ENCODE data around the gene SPAG16. TPM values are rescaled to one million over a fixed set of nuclear protein-coding genes. Genes with fewer than 3 reads are reported as not detected.

SPAG16 gene
- total and polyA plus RNA-seq, 8 donors: 11.1 to 47.4 (median 42.3) TPM

DNA sequence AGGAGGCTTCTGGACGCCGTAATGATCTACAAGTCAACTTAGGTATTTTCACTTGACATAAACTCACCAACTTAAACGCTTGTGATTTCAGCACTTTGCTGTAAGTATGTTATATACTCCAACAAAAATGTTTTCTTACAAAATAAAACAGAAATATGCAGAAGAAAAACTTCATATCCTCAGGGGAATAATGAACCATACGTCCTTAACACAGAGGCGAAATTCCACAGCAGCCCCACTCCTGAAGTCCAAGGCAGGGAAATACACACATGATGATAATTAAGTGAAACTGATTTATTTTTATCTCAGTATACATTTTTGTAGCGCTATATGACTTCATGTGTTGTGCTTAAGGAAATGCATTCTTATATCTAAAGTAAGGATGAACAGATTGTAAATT is 791.2 kb downstream of the SPAG16 start:
- no peak for ATAC-seq
- H3K27ac ChIP-seq: no peak overlapping the region
- intact Hi-C loops (cut with DNase I): no loop called here
- no peak overlapping the region for H3K4me3 ChIP-seq
- DNase-seq: no peak
- no peaks in the 10 kb centered on the region for H3K4me1 ChIP-seq
- no peaks in the 10 kb centered on the region for H3K9me3 ChIP-seq
- no peaks in the 10 kb centered on the region for H3K36me3 ChIP-seq
- no peaks in the 10 kb centered on the region for H3K27me3 ChIP-seq
- TF ChIP-seq, protein P1, sequence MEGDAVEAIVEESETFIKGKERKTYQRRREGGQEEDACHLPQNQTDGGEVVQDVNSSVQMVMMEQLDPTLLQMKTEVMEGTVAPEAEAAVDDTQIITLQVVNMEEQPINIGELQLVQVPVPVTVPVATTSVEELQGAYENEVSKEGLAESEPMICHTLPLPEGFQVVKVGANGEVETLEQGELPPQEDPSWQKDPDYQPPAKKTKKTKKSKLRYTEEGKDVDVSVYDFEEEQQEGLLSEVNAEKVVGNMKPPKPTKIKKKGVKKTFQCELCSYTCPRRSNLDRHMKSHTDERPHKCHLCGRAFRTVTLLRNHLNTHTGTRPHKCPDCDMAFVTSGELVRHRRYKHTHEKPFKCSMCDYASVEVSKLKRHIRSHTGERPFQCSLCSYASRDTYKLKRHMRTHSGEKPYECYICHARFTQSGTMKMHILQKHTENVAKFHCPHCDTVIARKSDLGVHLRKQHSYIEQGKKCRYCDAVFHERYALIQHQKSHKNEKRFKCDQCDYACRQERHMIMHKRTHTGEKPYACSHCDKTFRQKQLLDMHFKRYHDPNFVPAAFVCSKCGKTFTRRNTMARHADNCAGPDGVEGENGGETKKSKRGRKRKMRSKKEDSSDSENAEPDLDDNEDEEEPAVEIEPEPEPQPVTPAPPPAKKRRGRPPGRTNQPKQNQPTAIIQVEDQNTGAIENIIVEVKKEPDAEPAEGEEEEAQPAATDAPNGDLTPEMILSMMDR (IDR thresholded peaks at IDR 0.05): no peak

DNA sequence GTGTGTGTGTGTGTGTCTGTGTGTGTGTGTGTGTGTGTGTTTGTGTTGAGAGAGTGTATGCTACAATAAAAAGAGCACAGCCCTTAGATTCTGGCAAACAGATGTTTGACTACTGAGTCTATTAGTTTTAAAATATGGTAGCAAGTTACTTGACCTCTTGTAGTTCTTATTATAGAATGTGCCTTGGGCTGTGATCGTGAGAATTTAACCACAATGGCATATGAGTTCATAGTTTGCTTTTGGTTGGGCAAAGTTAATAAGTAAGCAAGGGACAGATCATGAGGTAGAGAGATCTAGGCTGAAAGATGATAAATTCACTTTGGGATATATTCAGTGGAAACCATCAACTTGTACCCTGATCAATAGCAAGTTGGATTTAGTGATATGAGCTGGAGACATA is 792.3 kb downstream of the SPAG16 start:
- Histone ChIP-seq H3K4me3 (no peak overlapping the region), H3K4me1 (no peaks in the 10 kb centered on the region), H3K27ac (no peak overlapping the region), H3K36me3 (no peaks in the 10 kb centered on the region), H3K27me3 (no peaks in the 10 kb centered on the region), H3K9me3 (no peaks in the 10 kb centered on the region)
- ATAC-seq: no peak
- intact Hi-C loops (cut with DNase I): no loop called here
- TF ChIP-seq, protein P1 (IDR thresholded peaks at IDR 0.05): no peak
- no peak for DNase-seq

DNA sequence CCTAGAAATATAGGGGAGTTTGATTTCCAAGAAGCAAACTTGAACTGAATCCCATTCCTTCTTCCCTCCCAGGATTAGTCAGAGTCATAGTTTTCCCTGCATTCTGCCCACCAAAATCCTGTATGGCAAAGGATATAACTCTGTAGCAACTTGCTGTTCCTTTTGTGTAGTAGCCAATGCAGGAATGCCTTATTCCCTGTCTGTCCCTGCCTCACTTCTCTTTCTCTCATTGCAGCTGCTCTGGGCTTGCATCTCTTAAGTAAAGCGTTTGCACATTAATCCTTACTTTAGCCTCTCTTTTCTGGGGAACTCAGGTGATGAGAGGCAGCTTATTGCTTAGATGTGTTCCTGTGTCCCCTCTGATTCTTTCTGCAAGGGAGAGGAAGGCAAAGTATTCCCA is 793.5 kb downstream of the SPAG16 start:
- no peaks in the 10 kb centered on the region for H3K9me3 ChIP-seq
- TF ChIP-seq, protein P1 (IDR thresholded peaks at IDR 0.05): no peak
- H3K4me3 ChIP-seq: no peak overlapping the region
- ATAC-seq: no peak
- no peaks in the 10 kb centered on the region for H3K36me3 ChIP-seq
- no peak overlapping the region for H3K27ac ChIP-seq
- H3K4me1 ChIP-seq: no peaks in the 10 kb centered on the region
- intact Hi-C loops (cut with DNase I): no loop called here
- H3K27me3 ChIP-seq: no peaks in the 10 kb centered on the region
- no peak for DNase-seq

DNA sequence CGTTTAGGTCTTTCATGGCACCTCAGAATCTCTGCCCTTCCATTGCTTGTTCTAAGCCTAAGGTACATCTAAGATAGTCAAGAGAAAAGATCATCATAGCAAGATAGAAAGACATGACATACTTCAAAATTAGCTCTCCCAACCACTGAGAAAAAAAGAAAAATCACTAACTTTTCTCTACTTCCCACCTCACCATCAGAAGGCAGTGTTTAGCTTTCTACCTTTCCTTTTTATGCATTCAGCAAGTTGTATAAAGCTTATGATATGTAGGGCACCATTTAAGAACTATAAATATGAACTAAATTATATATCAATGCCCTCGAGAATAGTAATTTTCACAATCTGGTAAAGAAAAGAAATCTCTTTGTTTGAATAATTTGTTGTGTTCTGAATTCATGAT is 794.8 kb downstream of the SPAG16 start:
- TF ChIP-seq, protein P1 (IDR thresholded peaks at IDR 0.05): no peak
- no peak overlapping the region for H3K4me3 ChIP-seq
- ATAC-seq: no peak

DNA sequence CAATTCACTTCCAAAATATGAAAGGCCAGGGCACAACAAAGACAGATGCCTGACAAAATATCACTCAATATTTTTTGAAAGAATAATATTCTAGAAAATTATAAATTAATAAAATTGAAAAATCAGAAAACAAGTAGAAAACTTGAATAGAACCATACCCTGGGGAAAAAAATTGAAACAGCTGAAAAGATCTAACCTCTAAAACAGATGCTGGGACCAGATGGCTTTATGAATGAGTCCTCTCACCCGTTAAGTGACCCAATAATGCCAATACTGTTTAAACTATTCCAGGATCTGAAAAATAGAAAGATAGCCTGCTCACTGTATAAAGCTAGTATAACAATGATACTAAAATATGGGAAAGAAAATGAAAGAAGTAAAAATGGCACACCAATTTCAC is 804.3 kb downstream of the SPAG16 start:
- Histone ChIP-seq H3K4me3 (no peak overlapping the region), H3K27me3 (no peaks in the 10 kb centered on the region), H3K36me3 (no peaks in the 10 kb centered on the region), H3K9me3 (no peaks in the 10 kb centered on the region), H3K27ac (no peak overlapping the region), H3K4me1 (no peaks in the 10 kb centered on the region)
- no peak for ATAC-seq
- intact Hi-C loops (cut with DNase I): no loop called here
- TF ChIP-seq, protein P1 (IDR thresholded peaks at IDR 0.05): no peak
- no peak for DNase-seq

More for the DNA sequence above, 794.8 kb downstream of the SPAG16 start:
- Histone ChIP-seq H3K4me1 (no peaks in the 10 kb centered on the region), H3K9me3 (no peaks in the 10 kb centered on the region), H3K36me3 (no peaks in the 10 kb centered on the region), H3K27me3 (no peaks in the 10 kb centered on the region), H3K27ac (no peak overlapping the region)
- DNase-seq: no peak
- intact Hi-C loops (cut with DNase I): no loop called here
